IMR-90 (cell line): ENCODE measurements around the gene CRY2. TPM values are rescaled to one million over a fixed set of nuclear protein-coding genes. Genes with fewer than 3 reads are reported as not detected.
A peak's percentile ranks its signal among the peaks of the same experiment; 100 is the strongest.
"Not testable (repeated sequence)": the region's sequence is repeated elsewhere in the genome, so short reads cannot be mapped to it uniquely, and the experiment has no call there.

Experiments used
- ATAC-seq: fragments of 200-7000 bp; cut with Tn5 transposase; 2 replicates; pipeline ENCODE4 v1.9.1; 2020; ENCODE audit warnings: low read depth, mild to moderate bottlenecking, moderate library complexity
- BruUV-seq: library from RNA; stranded (reverse); fragments of 400-500 nt; replicated peaks from 2 replicates; lab custom pipeline; 2021; lab: Mats Ljungman, UMichigan
- CTCF ChIA-PET: fragments of 300-600 bp; formaldehyde crosslinking; extraction: SDS; loops from one replicate; lab custom pipeline; 2021; ENCODE audit warnings: antibody characterized with exemption; lab: Yijun Ruan, JAX
- POLR2A ChIA-PET: fragments of 300-600 bp; sonication (Branson Sonifier 250); formaldehyde crosslinking; loops from one replicate; lab custom pipeline; 2022; ENCODE audit warnings: antibody characterized with exemption; ENCODE audit not compliant: unreplicated experiment; lab: Charles Lee
- DNase-seq: peaks from one replicate; pipeline ENCODE4 v3.0.0; 2013
- H2AFZ ChIP-seq: replicated peaks from 2 replicates; pipeline ENCODE3; 2013; ENCODE audit warnings: low read length, mild to moderate bottlenecking; ENCODE audit not compliant: poor library complexity
- H2AK5ac ChIP-seq: 2 replicates; pipeline ENCODE4 v1.6.1; 2013; ENCODE audit warnings: low read depth, low read length, inconsistent platforms
- H2AK9ac ChIP-seq: replicated peaks from 2 replicates; pipeline ENCODE3; 2013; ENCODE audit warnings: mild to moderate bottlenecking, low read depth, low read length, moderate library complexity; ENCODE audit not compliant: poor library complexity
- H2BK120ac ChIP-seq: 2 replicates; pipeline ENCODE4 v1.6.1; 2013; ENCODE audit warnings: low read depth, low read length, inconsistent platforms
- H2BK15ac ChIP-seq: 3 replicates; pipeline ENCODE4 v1.6.1; 2013; ENCODE audit warnings: low read depth, low read length, inconsistent platforms
- H2BK20ac ChIP-seq: 2 replicates; pipeline ENCODE4 v1.6.1; 2013; ENCODE audit warnings: low read depth, mild to moderate bottlenecking, inconsistent platforms, low read length, moderate library complexity
- H2BK5ac ChIP-seq: 2 replicates; pipeline ENCODE4 v1.6.1; 2013; ENCODE audit warnings: mild to moderate bottlenecking, low read depth, low read length, inconsistent platforms; ENCODE audit not compliant: poor library complexity, severe bottlenecking
- H3K14ac ChIP-seq: replicated peaks from 2 replicates; pipeline ENCODE4 v1.6.1; 2013; ENCODE audit warnings: low read depth, low read length, inconsistent platforms
- H3K18ac ChIP-seq: 2 replicates; pipeline ENCODE4 v1.6.1; 2013; ENCODE audit warnings: low read depth, low read length, control low read depth
- H3K23ac ChIP-seq: 2 replicates; pipeline ENCODE4 v1.6.1; 2013; ENCODE audit warnings: low read depth, low read length, inconsistent platforms
- H3K27ac ChIP-seq: 2 replicates; pipeline ENCODE4 v1.5.1; 2013; ENCODE audit warnings: mild to moderate bottlenecking, control low read depth, low read length; ENCODE audit not compliant: insufficient read depth
- H3K27me3 ChIP-seq: 2 replicates; pipeline ENCODE4 v1.6.1; 2013; ENCODE audit warnings: low read length; ENCODE audit not compliant: control insufficient read depth, insufficient read depth
- H3K36me3 ChIP-seq: 2 replicates; pipeline ENCODE4 v1.6.1; 2013; ENCODE audit warnings: low read length, mixed read lengths; ENCODE audit not compliant: control insufficient read depth, insufficient read depth
- H3K4ac ChIP-seq: 2 replicates; pipeline ENCODE4 v1.6.1; 2013; ENCODE audit warnings: low read depth, low read length, inconsistent platforms
- H3K4me1 ChIP-seq: 2 replicates; pipeline ENCODE4 v1.6.1; 2013; ENCODE audit warnings: low read length, mixed read lengths; ENCODE audit not compliant: control insufficient read depth, insufficient read depth
- H3K4me2 ChIP-seq: 2 replicates; pipeline ENCODE4 v1.6.1; 2013; ENCODE audit warnings: low read depth, mild to moderate bottlenecking, control low read depth, low read length, moderate library complexity
- H3K4me3 ChIP-seq: 2 replicates; pipeline ENCODE4 v1.5.1; 2013; ENCODE audit warnings: low read depth, mild to moderate bottlenecking, control low read depth, low read length, moderate library complexity; ENCODE audit not compliant: insufficient read depth
- H3K56ac ChIP-seq: 2 replicates; pipeline ENCODE4 v1.6.1; 2013; ENCODE audit warnings: low read length, inconsistent platforms; ENCODE audit not compliant: insufficient read depth; ENCODE audit errors: extremely low read depth
- H3K79me1 ChIP-seq, 2 experiments: 2 replicates each; pipeline ENCODE4 v1.6.1; 2013; ENCODE audit warnings: low read length in 2 of 2, inconsistent platforms in 1 of 2, low read depth in 1 of 2
- H3K9ac ChIP-seq: 2 replicates; pipeline ENCODE4 v1.6.1; 2013; ENCODE audit warnings: low read depth, low read length, control low read depth
- H3K9me1 ChIP-seq: 2 replicates; pipeline ENCODE4 v1.6.1; 2013; ENCODE audit warnings: low read length, inconsistent platforms; ENCODE audit not compliant: insufficient read depth
- H3K9me3 ChIP-seq: 2 replicates; pipeline ENCODE4 v1.6.1; 2013; ENCODE audit warnings: low read length; ENCODE audit not compliant: control insufficient read depth, insufficient read depth
- H4K20me1 ChIP-seq: 2 replicates; pipeline ENCODE4 v1.6.1; 2013; ENCODE audit warnings: low read length, inconsistent platforms; ENCODE audit not compliant: insufficient read depth
- H4K5ac ChIP-seq: 2 replicates; pipeline ENCODE4 v1.6.1; 2013; ENCODE audit warnings: mild to moderate bottlenecking, low read depth, low read length, control low read depth
- H4K8ac ChIP-seq, 2 experiments: 2 replicates each; pipeline ENCODE4 v1.6.1; 2013; ENCODE audit warnings: low read depth in 2 of 2, low read length in 2 of 2, control low read depth in 1 of 2, inconsistent platforms in 1 of 2
- H4K91ac ChIP-seq: 2 replicates; pipeline ENCODE4 v1.6.1; 2013; ENCODE audit warnings: low read depth, low read length, inconsistent platforms; ENCODE audit not compliant: insufficient read depth
- MXI1 ChIP-seq: IDR thresholded peaks from 2 replicates; pipeline ENCODE4 v1.6.1; 2012; ENCODE audit warnings: low read depth, mild to moderate bottlenecking, low read length, moderate library complexity, borderline replicate concordance
- WGBS, 2 experiments: methylation state at CpG; one replicate each; pipeline versions ENCODE4 v1.1.5 to v1.1.7; 2013; ENCODE audit warnings: missing lambda C conversion rate in 2 of 2; ENCODE audit not compliant: insufficient read length in 1 of 2; ENCODE audit errors: extremely low coverage in 2 of 2; 5-methylcytosine and 5-hydroxymethylcytosine counted together
- dilution Hi-C: fragments of 300-500 bp; cut with HindIII; formaldehyde crosslinking; loops from one replicate; pipeline ENCODE4 v1.14.3; 2018; ENCODE audit warnings: low sequenced_read_pairs; ENCODE audit not compliant: unreplicated experiment
- in situ Hi-C: fragments of 300-500 bp; cut with MboI; formaldehyde crosslinking; loops from 3 replicates; pipeline ENCODE4 v1.14.3; 2019; ENCODE audit warnings: low sequenced_read_pairs, inconsistent platforms, mixed read lengths
- intact Hi-C: fragments of 100-400 bp; cut with micrococcal nuclease; formaldehyde crosslinking; loops from 2 replicates; pipeline ENCODE4 v1.10.0; 2022
- polyA plus RNA-seq, 3 experiments: library from polyadenylated mRNA; depleted of rRNA; stranded (reverse); fragments of >200 nt; gene quantifications; 2 replicates each; pipeline ENCODE4 v1.2.3, GENCODE V29; 2012; ENCODE audit warnings: low replicate concordance in 1 of 3
- total RNA-seq: library from RNA; depleted of rRNA; stranded (reverse); fragments of >200 nt; gene quantifications from 2 replicates; pipeline ENCODE4 v1.2.3, GENCODE V29; 2012

CRY2 gene
- total and polyA plus RNA-seq, 2 of the 4 experiments (the other 2 are of a cell fraction): 12.2 to 13.1 TPM

- no peak for TF ChIP-seq MXI1
Observed at GRCh38 chr11:45899448-45900174, 52.3 kb downstream of the CRY2 start (continued).

GRCh38 chr11:45900175-45900800 lies 53.0 kb downstream of the CRY2 start:
- H3K18ac ChIP-seq, H2BK5ac ChIP-seq, H4K8ac ChIP-seq, in situ Hi-C loops, H4K5ac ChIP-seq, H3K79me1 ChIP-seq, BruUV-seq, H3K9me3 ChIP-seq, dilution Hi-C loops, intact Hi-C loops, H4K91ac ChIP-seq, H2BK120ac ChIP-seq, H2BK20ac ChIP-seq, H3K4me1 ChIP-seq, H2AK5ac ChIP-seq, H3K56ac ChIP-seq, DNase-seq, H2BK15ac ChIP-seq, H3K9me1 ChIP-seq: not testable (repeated sequence)
- Histone ChIP-seq H3K4me2 (peak overlapping the region; percentile 83), H2AFZ (peak overlapping the region; percentile 96), H3K23ac (peak overlapping the region; percentile 65; the same call in 1 of the 2 replicates), H3K4ac (0 out of 2 replicates have a peak overlapping the region, but pooled peaks have one; percentile 27), H3K27ac (peak overlapping the region; percentile 3; the same call in 1 of the 2 replicates), H3K9ac (peak overlapping the region; percentile 27), H3K36me3 (peaks cover 15% of the 10 kb centered on the region), H3K14ac (0 out of 2 replicates have a peak overlapping the region, but pooled peaks have one; percentile 4), H4K20me1 (peaks cover 19% of the 10 kb centered on the region), H2AK9ac (peak overlapping the region; percentile 44), H3K27me3 (peaks cover 23% of the 10 kb centered on the region), H3K4me3 (peak overlapping the region; percentile 50)
- ChIA-PET POLR2A (interaction anchor here (0.6 kb wide), 1 partner anchor 395 kb away, joined by 5 read pairs; no protein-coding TSS in a partner anchor), CTCF (interaction anchor here (1.5 kb wide), 1 partner anchor 28 kb away, joined by 6 read pairs; no protein-coding TSS in a partner anchor)
- WGBS, 2 experiments: 10% methylated on average over 3 of the region's 59 CpGs; no CpG with 5 or more reads in 1 of the 2 experiments
- peak; percentile 40 for ATAC-seq
